ENCODE data around the gene C6orf136. TPM values are rescaled to one million over a fixed set of nuclear protein-coding genes. Genes with fewer than 3 reads are reported as not detected.
"Not testable (repeated sequence)": the region's sequence is repeated elsewhere in the genome, so short reads cannot be mapped to it uniquely, and the experiment has no call there.

C6orf136 gene
- total RNA-seq, 2 experiments from 2014 or later, result 28.1 to 32.4 TPM

DNA sequence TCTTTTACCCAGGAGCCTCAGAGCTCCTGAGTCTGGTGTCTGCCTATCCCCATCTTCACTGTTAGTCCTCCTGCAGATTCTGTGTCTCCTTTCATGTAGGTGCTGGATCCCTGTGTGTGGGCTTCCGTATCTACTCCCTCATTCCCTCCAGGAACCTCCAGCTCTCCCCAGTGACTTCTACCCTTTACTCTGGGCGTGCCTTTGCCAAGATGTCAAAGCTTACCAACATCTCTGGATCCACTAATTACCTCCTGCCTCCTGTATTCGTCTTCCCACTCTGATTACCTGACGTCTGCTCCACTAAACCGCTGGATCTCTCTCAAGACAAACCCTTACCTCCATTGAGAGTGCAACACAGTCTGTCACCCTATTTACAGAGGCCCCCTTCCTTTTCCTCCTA lies 2.2 kb upstream of the C6orf136 start:
- CTCF ChIA-PET, result no interaction called here

DNA sequence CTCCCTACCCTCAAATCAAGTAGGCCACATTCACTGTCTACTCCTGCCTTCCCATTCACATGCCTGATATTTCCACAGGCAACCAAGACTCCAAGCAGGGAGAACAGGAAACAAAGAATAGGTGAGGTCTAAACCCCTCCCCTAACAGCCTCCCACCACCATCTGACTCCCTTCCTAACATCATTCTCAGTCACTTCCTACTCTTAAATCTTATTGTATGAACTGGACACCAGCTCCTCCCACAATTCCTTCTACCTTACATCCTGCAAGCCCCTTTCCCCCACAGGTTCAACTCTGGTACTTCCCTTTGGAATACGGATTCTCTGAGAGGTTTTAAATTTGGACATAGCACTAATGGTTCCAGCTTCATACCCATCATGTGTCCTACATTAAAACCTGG lies 944 bp upstream of the C6orf136 start:
- POLR2A ChIA-PET, result interaction anchor here (1.6 kb wide), 1 partner anchor 31 kb away, joined by 3 read pairs; no protein-coding TSS in a partner anchor

More for the DNA sequence above, 2.2 kb upstream of the C6orf136 start:
- POLR2A ChIA-PET, result interaction anchor here (0.6 kb wide), 1 partner anchor 83 kb away, joined by 7 read pairs; no protein-coding TSS in a partner anchor

DNA sequence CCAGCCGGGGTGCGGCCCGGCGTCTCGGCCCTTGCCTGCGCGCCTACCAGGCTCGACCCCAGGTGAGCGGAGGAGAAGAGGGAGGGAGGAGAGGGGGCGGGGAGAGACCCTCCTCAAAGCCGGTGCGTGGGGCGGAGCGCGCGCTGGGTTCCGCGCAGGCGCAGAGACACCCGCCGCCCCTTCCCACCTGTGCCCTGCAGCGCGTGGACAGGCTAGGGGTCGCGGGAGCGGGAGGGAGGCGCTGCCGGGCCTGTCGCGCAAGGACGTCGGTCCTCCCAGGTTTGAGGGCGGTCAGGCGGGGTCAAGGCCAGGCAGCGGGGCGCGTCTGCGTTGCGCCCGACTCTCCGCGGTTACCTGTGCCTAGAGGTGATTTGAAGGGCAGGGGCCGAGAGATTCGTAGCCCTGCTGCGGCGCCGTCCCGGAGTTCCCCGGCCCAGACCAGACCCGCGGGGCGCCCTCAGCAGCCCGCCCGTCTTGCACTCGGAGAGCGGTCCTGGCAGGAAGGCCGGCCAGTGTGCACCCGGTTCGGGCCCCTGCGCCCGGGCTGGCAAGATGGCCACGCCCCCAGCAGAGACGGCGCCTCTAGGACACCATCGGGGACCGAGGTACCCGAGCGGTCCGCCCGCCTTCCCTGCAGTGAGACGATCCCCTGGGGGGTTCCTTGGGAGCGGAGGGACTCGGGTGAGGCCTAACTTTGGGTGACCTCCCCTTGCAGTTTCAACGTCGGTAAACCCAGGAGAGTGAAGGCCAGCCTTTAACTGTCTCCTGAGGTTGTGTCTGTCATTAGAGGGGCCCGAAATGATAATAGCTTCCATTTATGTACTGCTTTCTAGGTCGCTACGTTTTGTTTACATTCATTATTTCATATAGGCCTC lies 546 bp downstream of the C6orf136 start:
- POLR2A ChIA-PET, result interaction anchor here (1.6 kb wide), 1 partner anchor 33 kb away, joined by 3 read pairs; no protein-coding TSS in a partner anchor
- CTCF ChIA-PET, result interaction anchor here (0.6 to 1.3 kb wide), 4 partner anchors 21 to 75 kb away, joined by 3 to 4 read pairs (median 4); partner anchors contain the start of gene ATAT1

More for the DNA sequence above, 944 bp upstream of the C6orf136 start:
- CTCF ChIA-PET, result interaction anchor here (0.6 to 1.3 kb wide), 3 partner anchors 20 to 88 kb away, joined by 3 to 4 read pairs (median 4); no protein-coding TSS in a partner anchor

DNA sequence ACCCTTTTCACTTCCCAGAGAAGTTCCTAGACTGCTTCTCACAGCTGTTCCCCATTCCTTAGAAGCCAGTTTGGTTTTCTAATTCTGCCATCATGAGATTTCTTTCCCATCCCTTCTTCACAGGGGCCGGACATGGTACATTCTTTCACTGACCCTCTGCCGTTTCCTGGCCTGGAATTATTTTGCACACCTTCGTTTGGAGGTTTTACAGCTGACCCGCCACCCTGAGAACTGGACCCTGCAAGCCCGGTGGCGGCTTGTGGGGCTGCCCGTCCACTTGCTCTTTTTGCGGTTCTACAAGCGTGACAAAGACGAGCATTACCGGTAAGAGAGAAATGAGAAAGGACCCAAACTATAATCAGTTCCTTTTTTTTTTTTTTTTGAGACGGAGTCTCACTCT lies 4.2 kb downstream of the C6orf136 start:
- ChIA-PET POLR2A (interaction anchor here (0.7 kb wide), 1 partner anchor 74 kb away, joined by 4 read pairs; no protein-coding TSS in a partner anchor), CTCF (interaction anchor here (0.9 to 1.3 kb wide), 4 partner anchors 21 to 33 kb away, joined by 3 read pairs; partner anchors contain the start of genes DHX16 and MRPS18B)

DNA sequence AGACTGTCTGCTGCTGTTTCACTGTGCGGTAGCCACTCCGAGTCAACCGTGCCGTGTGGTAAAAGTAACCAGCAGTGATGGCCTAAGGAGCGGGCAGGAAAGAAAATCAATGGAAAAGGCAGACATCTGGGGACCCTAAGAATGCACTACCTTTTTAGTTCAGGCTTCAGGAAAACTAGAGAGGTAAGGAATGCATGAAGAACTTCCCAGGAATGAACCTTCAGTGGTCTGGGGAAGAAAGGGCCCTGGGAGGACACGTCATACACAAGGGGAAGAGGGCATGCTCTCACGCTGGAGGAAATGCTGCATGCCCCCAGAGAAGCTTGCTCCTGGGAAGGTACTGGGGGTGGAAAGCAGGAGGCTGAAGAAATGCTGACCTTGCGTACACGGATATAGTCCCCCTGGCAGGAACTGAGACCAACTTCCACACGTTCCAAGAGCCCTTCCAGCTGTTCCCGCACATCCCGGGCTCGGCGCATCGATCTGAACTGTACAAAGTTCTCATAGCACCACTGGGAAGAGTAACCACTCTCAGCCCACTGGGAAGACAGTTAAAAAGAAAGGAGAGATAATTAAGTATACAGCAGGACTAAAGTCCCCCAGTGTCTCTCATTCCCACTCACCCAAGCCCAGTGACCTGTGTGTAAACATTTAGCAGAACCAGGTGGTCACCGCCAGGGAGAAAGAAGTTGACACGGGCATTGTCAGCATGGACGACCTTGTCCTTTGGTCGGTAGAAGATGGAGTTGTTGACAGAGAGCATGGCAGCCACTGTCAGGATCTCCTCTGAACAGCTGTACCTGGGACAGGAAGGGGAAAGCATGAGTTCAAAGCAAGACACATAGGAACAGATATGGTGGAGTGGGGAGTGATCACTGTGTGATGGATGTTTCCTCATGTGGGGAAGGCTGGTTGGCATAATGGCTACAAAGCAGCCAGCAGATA lies 8.1 kb downstream of the C6orf136 start:
- ChIA-PET POLR2A (no interaction called here), CTCF (interaction anchor here (1.5 kb wide), 1 partner anchor 425 kb away, joined by 5 read pairs; no protein-coding TSS in a partner anchor)

DNA sequence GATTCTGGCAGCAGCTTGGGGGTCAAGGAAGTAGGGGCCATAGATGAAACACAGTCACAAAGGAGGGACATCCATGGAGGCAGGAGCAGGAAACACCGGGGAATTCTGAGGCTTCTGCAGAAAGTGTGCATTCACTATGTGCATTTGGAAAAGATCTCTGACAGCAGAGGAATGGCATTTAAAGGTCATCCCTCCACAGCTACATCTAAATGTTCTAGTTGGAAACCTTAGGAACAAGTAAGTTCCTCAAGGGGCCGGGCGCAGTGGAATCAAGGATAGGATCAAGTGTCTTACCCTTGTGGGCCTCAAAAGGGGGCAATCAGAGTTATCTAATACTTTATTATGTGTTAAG lies 8.8 kb downstream of the C6orf136 start:
- ChIA-PET CTCF (interaction anchor here (1.5 kb wide), 1 partner anchor 425 kb away, joined by 5 read pairs; no protein-coding TSS in a partner anchor), POLR2A (interaction anchor here (0.5 kb wide), 1 partner anchor 14 kb away, joined by 4 read pairs; no protein-coding TSS in a partner anchor)

DNA sequence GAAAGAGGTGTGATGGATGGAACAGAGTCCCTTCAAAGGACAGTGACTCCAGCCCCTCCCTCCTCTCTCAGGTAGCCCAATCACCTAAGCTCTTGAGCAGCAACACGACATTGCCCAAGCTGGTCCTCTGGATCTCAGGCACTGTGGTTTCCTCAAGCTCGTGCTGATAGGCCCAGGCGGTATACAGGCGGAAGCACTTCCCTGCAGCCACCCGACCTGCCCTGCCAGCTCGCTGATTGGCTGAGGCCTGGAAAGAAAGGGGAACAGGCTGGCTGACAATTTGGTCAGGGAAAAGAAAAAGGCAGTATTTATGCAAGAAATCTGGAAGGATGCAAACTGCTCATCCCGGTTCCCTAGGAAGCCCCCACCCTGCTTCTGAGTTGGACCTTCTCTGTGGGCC lies 9.6 kb downstream of the C6orf136 start:
- ChIA-PET POLR2A (no interaction called here), CTCF (interaction anchor here (0.5 to 1.5 kb wide), 2 partner anchors 150 to 424 kb away, joined by 3 to 5 read pairs; no protein-coding TSS in a partner anchor)

DNA sequence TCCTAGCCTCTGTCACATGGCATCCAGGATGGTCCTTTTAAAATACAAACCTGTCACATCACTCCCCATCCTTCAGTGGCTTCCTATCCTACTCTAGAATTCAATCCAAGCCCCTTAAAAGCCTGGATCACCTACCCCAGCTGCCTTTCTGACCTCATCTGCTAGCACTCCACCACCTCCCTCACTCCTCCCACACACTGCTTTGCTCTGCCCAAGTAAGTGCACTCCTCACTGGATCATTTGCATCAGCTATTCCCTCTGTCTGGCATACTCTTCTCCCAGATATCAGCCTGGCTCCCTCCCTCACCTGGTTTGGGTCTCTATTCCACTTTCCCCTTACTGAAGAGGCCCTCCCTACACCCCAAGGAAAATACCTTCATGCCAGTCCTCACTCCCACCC lies 10.5 kb downstream of the C6orf136 start:
- ChIA-PET POLR2A (no interaction called here), CTCF (interaction anchor here (0.5 kb wide), 1 partner anchor 14 kb away, joined by 3 read pairs; no protein-coding TSS in a partner anchor)

DNA sequence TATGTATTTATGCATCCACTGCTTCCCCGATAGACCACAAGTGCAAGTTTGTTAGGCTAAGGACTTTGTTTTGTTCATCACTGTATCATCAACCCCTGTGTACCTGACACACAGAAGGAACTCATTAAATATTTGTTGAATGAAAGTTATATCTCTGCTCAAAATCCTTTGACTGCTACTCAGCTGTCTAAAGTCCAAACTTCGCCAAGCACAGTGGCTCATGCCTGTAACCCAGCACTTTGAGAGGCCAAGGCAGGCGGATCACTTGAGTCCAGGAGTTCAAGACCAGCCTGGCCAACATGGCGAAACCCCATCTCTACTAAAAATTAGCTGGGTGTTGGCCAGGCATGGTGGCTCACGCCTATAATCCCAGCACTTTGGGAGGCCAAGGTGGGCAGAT lies 11.0 kb downstream of the C6orf136 start:
- POLR2A ChIA-PET, result not testable (repeated sequence)
- CTCF ChIA-PET, result interaction anchor here (0.5 kb wide), 1 partner anchor 14 kb away, joined by 3 read pairs; no protein-coding TSS in a partner anchor

DNA sequence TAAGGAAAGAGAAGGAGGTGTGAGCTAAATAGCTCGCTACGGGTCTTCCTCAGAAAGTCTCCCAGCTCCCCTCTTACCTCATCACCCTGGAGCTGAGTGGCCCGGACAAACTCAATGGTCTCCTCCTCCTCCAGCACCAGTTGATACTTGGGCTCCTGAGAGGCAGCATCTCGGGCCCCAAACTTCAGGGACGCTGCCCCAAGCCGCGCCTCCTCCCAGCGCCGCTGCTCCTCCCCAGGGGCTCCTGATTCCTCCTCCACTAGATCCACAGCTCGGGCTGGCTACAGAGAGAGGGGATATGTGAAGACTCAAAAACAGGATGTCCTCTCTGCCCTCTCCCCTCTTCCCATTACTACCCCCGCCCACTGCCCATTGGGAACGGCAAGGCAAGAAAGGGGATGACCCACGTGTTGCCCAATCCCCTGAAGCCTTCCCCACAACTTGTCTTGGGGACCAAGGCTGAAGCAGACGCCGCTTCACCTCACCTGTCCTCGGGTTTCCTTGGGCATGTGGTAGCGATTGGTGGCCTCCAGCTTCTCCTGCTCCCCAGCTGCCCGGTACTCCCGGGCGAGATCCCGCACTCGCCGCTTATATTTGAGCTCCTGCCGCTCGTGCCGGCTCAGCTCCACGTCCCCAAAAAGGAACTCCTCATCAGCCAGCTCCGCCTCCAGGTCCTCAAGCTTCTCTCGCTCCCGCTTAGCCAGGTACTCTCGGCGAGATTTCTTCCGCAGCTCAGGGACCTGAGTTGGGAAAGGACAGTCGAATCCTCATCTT lies 18.2 kb downstream of the C6orf136 start:
- ChIA-PET POLR2A (no interaction called here), CTCF (interaction anchor here (0.9 to 1.4 kb wide), 4 partner anchors 10 to 66 kb away, joined by 3 to 4 read pairs (median 3); no protein-coding TSS in a partner anchor)

DNA sequence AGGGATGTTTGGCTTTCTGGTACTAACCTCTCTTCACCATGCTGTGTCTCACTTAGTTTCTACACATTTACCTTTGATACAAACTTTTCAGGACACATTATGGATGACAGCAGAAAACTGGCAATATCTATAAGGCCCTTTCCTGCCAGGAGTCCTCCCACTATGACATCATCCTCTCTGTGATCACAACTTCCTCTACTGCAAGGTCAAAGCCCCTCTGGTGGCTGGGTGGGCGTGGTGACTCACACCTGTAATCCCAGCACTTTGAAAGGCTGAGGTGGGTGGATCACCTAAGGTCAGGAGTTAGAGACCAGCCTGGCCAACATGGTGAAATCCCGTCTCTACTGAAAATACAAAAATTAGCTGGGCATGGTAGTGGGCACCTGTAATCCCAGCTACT lies 19.4 kb downstream of the C6orf136 start:
- POLR2A ChIA-PET, result not testable (repeated sequence)
- CTCF ChIA-PET, result interaction anchor here (0.9 kb wide), 1 partner anchor 56 kb away, joined by 3 read pairs; no protein-coding TSS in a partner anchor

DNA sequence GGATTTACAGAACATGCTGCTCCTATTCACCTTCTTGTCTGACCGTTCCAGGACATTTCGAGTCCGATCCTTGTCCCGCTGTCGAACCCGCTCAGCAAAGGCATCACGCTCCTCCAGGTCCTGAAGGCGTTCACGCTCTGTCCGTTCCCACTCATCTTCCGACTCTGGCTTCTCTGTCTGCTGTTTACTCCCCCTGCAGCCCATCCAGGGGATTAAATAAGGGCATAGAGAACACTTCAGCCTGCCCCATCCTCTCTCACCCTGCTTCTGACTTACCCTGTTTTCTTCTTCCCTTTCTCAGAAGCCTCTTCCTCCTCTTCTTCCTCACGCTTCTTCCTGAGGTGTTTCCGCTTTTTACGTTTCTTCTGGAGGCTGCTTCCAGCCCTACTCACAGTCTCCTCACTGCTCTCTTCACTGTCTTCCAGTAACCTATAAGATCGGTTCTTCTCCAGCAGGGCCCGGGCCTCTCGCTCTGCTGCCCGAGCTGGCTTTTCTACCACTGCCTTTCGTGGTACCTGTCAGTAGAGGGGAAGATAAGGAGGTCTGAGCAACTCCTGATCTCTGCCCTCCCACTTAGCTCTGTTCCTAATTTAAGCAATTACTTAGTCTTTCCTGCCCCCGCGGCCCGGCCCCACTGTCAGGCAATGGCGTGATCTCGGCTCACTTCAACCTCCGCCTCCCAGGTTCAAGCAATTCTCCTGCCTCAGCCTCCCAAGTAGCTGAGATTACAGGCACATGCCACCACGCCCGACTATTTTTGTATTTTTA lies 24.0 kb downstream of the C6orf136 start:
- POLR2A ChIA-PET, result interaction anchor here (0.5 kb wide), 1 partner anchor 143 kb away, joined by 14 read pairs; no protein-coding TSS in a partner anchor

DNA sequence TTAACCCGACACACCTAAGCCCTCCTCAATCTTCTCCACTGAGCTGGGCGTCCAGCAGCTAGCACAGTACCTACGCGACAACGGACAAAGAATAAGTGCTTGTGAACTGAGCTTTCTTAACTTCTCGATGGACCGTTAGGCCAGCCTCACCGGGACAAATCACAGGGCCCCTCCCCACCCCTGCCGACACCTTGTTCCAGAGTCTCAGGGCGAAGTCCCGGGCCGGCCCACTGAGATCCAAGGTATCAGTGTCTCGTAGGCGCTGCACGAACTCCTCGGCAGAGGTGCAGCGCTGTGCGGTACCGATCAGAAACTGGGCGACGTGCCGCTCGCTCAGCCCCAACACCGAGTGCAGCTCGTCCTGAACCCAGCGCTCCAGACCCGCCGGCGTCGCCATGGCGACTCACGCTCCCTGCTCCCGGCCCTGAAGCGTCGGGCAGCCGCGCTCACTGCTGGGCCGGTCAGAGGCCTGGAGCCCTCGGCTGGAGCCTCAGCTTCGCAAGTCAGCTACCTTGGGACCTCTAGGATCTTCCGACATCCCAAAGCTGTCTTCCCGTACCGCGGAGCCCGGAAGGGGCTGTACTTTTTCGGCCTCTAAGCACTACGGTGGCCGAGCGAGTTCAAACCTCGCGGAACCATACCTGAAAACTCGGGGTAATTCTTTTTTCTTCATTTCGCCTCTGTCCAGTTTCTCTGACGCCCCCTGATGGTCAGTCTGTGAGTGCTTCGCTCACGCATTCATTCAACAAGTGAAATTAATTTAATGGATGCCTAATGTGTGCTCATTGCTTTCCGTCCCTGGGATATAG lies 25.7 kb downstream of the C6orf136 start, which contains the start of gene DHX16:
DHX16 (minus strand) TSS at position 562 of the 809 bp plus-strand sequence; CDS start at position 397, 165 bp downstream.
- ChIA-PET CTCF (interaction anchor here (0.6 to 2.5 kb wide), 13 partner anchors 10 to 212 kb away, joined by 3 to 7 read pairs (median 4); partner anchors contain the start of genes ATAT1 and DDR1), POLR2A (interaction anchor here (0.5 to 1.3 kb wide), 4 partner anchors 15 to 58 kb away, joined by 3 to 6 read pairs (median 4); no protein-coding TSS in a partner anchor)

More for the DNA sequence above, 24.0 kb downstream of the C6orf136 start:
- CTCF ChIA-PET, result interaction anchor here (1.3 to 2.5 kb wide), 2 partner anchors 18 to 63 kb away, joined by 3 to 7 read pairs; no protein-coding TSS in a partner anchor

DNA sequence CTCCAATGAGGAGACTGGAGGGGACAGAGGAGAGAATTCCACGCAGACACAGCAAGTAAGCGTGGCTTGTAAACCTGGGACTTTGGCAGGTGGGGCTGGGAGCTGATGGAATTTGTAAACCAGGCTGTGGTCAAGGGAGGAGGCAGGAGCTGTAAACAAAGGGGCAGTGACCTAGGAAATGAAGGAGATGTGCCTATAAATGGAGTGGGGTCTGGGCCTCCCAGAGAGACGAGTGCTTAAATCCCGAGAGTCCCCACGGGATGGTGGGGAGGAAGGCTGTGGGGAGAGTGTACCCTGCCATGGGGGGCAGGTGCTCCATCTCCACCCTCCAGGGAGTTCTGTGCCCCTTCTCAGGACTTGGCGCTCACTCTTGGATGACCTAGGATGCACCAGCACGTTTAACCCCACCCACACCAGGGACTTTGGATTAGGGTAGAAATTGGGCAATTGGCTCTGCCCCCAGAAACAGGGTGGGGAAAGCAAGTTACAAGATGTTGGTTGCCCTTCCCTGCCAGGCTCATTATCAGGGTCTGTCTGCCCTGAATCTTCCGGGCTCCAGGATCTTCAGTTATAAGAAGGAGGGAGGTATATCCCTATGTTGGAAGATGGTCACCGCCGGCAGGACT lies 29.8 kb downstream of the C6orf136 start:
- POLR2A ChIA-PET, result no interaction called here

DNA sequence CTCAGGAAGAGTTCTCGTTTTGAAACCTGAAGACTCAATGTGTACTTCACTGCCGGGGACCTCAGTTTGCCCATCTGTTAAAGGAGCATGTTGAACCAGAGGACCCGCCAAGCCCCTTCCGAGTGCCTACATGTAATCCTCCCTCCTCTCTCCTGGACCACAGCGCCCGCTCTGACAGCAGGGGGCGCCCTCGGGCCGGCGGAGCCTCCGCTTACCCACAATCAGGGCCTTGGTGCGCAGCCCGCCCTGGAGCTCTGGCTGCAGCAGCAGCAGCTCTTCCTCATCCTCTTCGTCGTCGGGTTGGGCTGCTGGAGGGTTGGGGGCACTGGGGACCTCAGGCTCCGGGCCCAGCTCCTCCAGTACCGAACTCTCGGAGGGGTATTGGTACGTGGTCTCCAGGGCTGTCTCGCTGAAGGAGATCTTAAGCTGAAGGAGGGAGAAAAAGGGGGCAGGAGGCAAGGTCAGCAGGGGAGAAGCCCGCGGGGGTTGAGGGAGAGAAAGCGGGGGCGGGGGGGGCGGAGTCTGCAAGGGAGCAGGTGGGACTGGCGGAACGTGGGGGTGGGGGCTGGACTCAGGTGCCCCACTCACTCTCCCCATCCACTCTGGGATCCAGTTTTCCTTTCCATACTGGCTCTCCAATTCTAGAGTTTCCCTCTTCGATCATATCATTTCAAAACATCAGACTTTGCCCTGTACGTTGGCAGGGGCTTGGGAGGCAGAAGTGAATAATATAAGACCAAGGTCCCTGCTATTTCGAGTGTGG lies 32.2 kb downstream of the C6orf136 start:
- ChIA-PET CTCF (interaction anchor here (0.6 to 3.2 kb wide), 24 partner anchors 9 to 408 kb away, joined by 3 to 64 read pairs (median 4); partner anchors contain the start of genes C6orf136, MDC1, MRPS18B and NRM), POLR2A (interaction anchor here (0.8 to 5.7 kb wide), 6 partner anchors 8 to 64 kb away, joined by 3 to 98 read pairs (median 5); partner anchors contain the start of genes MDC1, NRM and TUBB)

More for the DNA sequence above, 29.8 kb downstream of the C6orf136 start:
- CTCF ChIA-PET, result interaction anchor here (1.0 to 1.2 kb wide), 2 partner anchors 45 to 54 kb away, joined by 3 to 4 read pairs; no protein-coding TSS in a partner anchor

Measured in activated CD8-positive, alpha-beta memory T cell treated with anti-CD3 and anti-CD28 coated beads for 36 hours (primary cell).